Neural progenitor cell (in vitro differentiated cells): ENCODE measurements around the gene LBP. TPM values are rescaled to one million over a fixed set of nuclear protein-coding genes. Genes with fewer than 3 reads are reported as not detected.
"Not testable (repeated sequence)": the region's sequence is repeated elsewhere in the genome, so short reads cannot be mapped to it uniquely, and the experiment has no call there.

Experiments used
- DNase-seq: peaks from one replicate; pipeline ENCODE4 v3.0.0-alpha.2; 2016; ENCODE audit warnings: low spot score
- H2AFZ ChIP-seq: fragments of 200-600 bp; sonication (generic); replicated peaks from 2 replicates; pipeline ENCODE4 v1.6.1; 2016; ENCODE audit warnings: antibody characterized with exemption
- H3F3A ChIP-seq: fragments of 200-600 bp; sonication (generic); 2 replicates; pipeline ENCODE4 v1.6.1; 2016; ENCODE audit warnings: antibody characterized with exemption, low read depth
- H3K27ac ChIP-seq: fragments of 200-600 bp; sonication (generic); 2 replicates; pipeline ENCODE4 v1.5.1; 2016; ENCODE audit warnings: mild to moderate bottlenecking
- H3K27me3 ChIP-seq: fragments of 200-600 bp; sonication (generic); 2 replicates; pipeline ENCODE4 v1.6.1; 2016; ENCODE audit warnings: mild to moderate bottlenecking, moderate library complexity
- H3K36me3 ChIP-seq: fragments of 200-600 bp; sonication (generic); 2 replicates; pipeline ENCODE4 v1.5.1; 2016
- H3K4me1 ChIP-seq: fragments of 200-600 bp; sonication (generic); 2 replicates; pipeline ENCODE4 v1.6.1; 2016; ENCODE audit warnings: mixed run types
- H3K4me2 ChIP-seq: fragments of 200-600 bp; sonication (generic); 2 replicates; pipeline ENCODE4 v1.6.1; 2016
- H3K4me3 ChIP-seq: fragments of 200-600 bp; sonication (generic); 2 replicates; pipeline ENCODE4 v1.5.1; 2016
- H3K79me2 ChIP-seq: fragments of 200-600 bp; sonication (generic); 2 replicates; pipeline ENCODE4 v1.6.1; 2016; ENCODE audit warnings: low read depth
- H3K9ac ChIP-seq: fragments of 200-600 bp; sonication (generic); 2 replicates; pipeline ENCODE4 v1.6.1; 2016
- H3K9me3 ChIP-seq: fragments of 200-600 bp; sonication (generic); 2 replicates; pipeline ENCODE4 v1.5.1; 2016; ENCODE audit warnings: low read depth
- H4K20me1 ChIP-seq: fragments of 200-600 bp; sonication (generic); 2 replicates; pipeline ENCODE4 v1.6.1; 2016; ENCODE audit warnings: low read depth
- H3K27ac Mint-ChIP-seq: 3 replicates; pipeline ENCODE4 v1.8.0; 2021; ENCODE audit warnings: mixed read lengths
- H3K27me3 Mint-ChIP-seq: 2 replicates; pipeline ENCODE4 v1.8.0; 2022; ENCODE audit warnings: low read depth, mild to moderate bottlenecking, inconsistent platforms, moderate library complexity, mixed read lengths; ENCODE audit not compliant: insufficient read depth
- H3K36me3 Mint-ChIP-seq: 3 replicates; pipeline ENCODE4 v1.8.0; 2021; ENCODE audit warnings: mixed read lengths
- H3K4me1 Mint-ChIP-seq: 3 replicates; pipeline ENCODE4 v1.8.0; 2021; ENCODE audit warnings: mixed read lengths
- H3K4me3 Mint-ChIP-seq: 3 replicates; pipeline ENCODE4 v1.8.0; 2021; ENCODE audit warnings: mild to moderate bottlenecking, moderate library complexity, mixed read lengths
- H3K9me3 Mint-ChIP-seq: 3 replicates; pipeline ENCODE4 v1.8.0; 2020; ENCODE audit warnings: mixed read lengths
- CTCF ChIP-seq: fragments of 200-600 bp; sonication (generic); IDR thresholded peaks from 2 replicates; pipeline ENCODE4 v1.5.1; 2017; ENCODE audit warnings: antibody characterized with exemption, mild to moderate bottlenecking
- EZH2 ChIP-seq: fragments of 200-600 bp; sonication (generic); IDR thresholded peaks from 2 replicates; pipeline ENCODE4 v1.6.1; 2017; ENCODE audit warnings: antibody characterized with exemption, mild to moderate bottlenecking, moderate library complexity
- EZH2phosphoT487 ChIP-seq: fragments of 200-600 bp; sonication (generic); IDR thresholded peaks from 2 replicates; pipeline ENCODE4 v1.6.1; 2017; ENCODE audit warnings: antibody characterized with exemption
- total RNA-seq: library from RNA; depleted of rRNA; stranded (reverse); fragments of >200 nt; gene quantifications from 2 replicates; pipeline ENCODE4 v1.2.3, GENCODE V29; 2015; ENCODE audit warnings: low replicate concordance

Gene LBP
- total RNA-seq, 1 donor from 2014 or later, result not detected

GRCh38 chr20:38393259-38393658 lies 47.0 kb downstream of the LBP start:
- Histone ChIP-seq H3K79me2 (no peaks in the 10 kb centered on the region), H2AFZ (no peak overlapping the region), H3K27me3 (no peaks in the 10 kb centered on the region), H3K9ac (no peak overlapping the region), H3K27ac (no peak overlapping the region), H3F3A (no peaks in the 10 kb centered on the region), H4K20me1 (no peaks in the 10 kb centered on the region), H3K4me2 (no peak overlapping the region), H3K4me1 (no peaks in the 10 kb centered on the region), H3K4me3 (no peak overlapping the region), H3K36me3 (no peaks in the 10 kb centered on the region), H3K9me3 (no peaks in the 10 kb centered on the region)
- Mint-ChIP-seq H3K4me3 (no peak overlapping the region), H3K27ac (no peak overlapping the region), H3K4me1 (peaks cover 3% of the 10 kb centered on the region), H3K27me3 (no peaks in the 10 kb centered on the region), H3K9me3 (no peaks in the 10 kb centered on the region), H3K36me3 (no peaks in the 10 kb centered on the region)
- DNase-seq, result no peak
- no peak for TF ChIP-seq EZH2
- no peak for TF ChIP-seq CTCF
- no peak for TF ChIP-seq EZH2phosphoT487

GRCh38 chr20:38395165-38395564 lies 48.9 kb downstream of the LBP start:
- no peaks in the 10 kb centered on the region for H3K79me2 ChIP-seq
- no peak overlapping the region for H3K27ac Mint-ChIP-seq
- H3K4me2 ChIP-seq, result no peak overlapping the region
- DNase-seq, result no peak
- no peaks in the 10 kb centered on the region for H3K36me3 Mint-ChIP-seq
- H4K20me1 ChIP-seq, result no peaks in the 10 kb centered on the region
- no peak overlapping the region for H3K4me3 ChIP-seq
- TF ChIP-seq EZH2 (no peak), EZH2phosphoT487 (no peak), CTCF (no peak)
- H2AFZ ChIP-seq, result no peak overlapping the region
- no peak overlapping the region for H3K4me3 Mint-ChIP-seq
- no peaks in the 10 kb centered on the region for H3K36me3 ChIP-seq
- no peaks in the 10 kb centered on the region for H3F3A ChIP-seq
- H3K9ac ChIP-seq, result no peak overlapping the region
- no peaks in the 10 kb centered on the region for H3K9me3 ChIP-seq
- no peaks in the 10 kb centered on the region for H3K27me3 Mint-ChIP-seq
- H3K4me1 ChIP-seq, result no peaks in the 10 kb centered on the region
- no peaks in the 10 kb centered on the region for H3K9me3 Mint-ChIP-seq
- no peak overlapping the region for H3K27ac ChIP-seq
- peaks cover 3% of the 10 kb centered on the region for H3K4me1 Mint-ChIP-seq
- H3K27me3 ChIP-seq, result no peaks in the 10 kb centered on the region

GRCh38 chr20:38395751-38396395 lies 49.6 kb downstream of the LBP start:
- H3K4me3 ChIP-seq, H2AFZ ChIP-seq, DNase-seq, H3K9me3 Mint-ChIP-seq, H3K27ac ChIP-seq, H3K36me3 Mint-ChIP-seq, H3F3A ChIP-seq, H3K9ac ChIP-seq, H3K4me3 Mint-ChIP-seq, H3K9me3 ChIP-seq, H3K79me2 ChIP-seq, H3K4me1 Mint-ChIP-seq, H3K4me2 ChIP-seq, H3K27ac Mint-ChIP-seq, H3K27me3 ChIP-seq, H4K20me1 ChIP-seq, H3K27me3 Mint-ChIP-seq, H3K4me1 ChIP-seq, H3K36me3 ChIP-seq: not testable (repeated sequence)

- no peak for DNase-seq
- Histone ChIP-seq H3K27ac (no peak overlapping the region), H3K36me3 (no peaks in the 10 kb centered on the region), H3K9ac (no peak overlapping the region), H3F3A (no peaks in the 10 kb centered on the region), H3K9me3 (no peaks in the 10 kb centered on the region), H3K4me3 (no peak overlapping the region), H3K4me2 (no peak overlapping the region), H4K20me1 (no peaks in the 10 kb centered on the region), H3K4me1 (no peaks in the 10 kb centered on the region), H2AFZ (no peak overlapping the region), H3K27me3 (no peaks in the 10 kb centered on the region), H3K79me2 (no peaks in the 10 kb centered on the region)
- peaks cover 11% of the 10 kb centered on the region for H3K9me3 Mint-ChIP-seq
- no peak overlapping the region for H3K4me3 Mint-ChIP-seq
- H3K27me3 Mint-ChIP-seq, result no peaks in the 10 kb centered on the region
- H3K4me1 Mint-ChIP-seq, result peaks cover 7% of the 10 kb centered on the region
- peaks cover 8% of the 10 kb centered on the region for H3K36me3 Mint-ChIP-seq
- TF ChIP-seq CTCF (no peak), EZH2phosphoT487 (no peak), EZH2 (no peak)
- H3K27ac Mint-ChIP-seq, result no peak overlapping the region
Observed at GRCh38 chr20:38402089-38402488, 55.8 kb downstream of the LBP start.
